HG03457 (cell line): ENCODE results near the gene MLST8.
"Not testable (repeated sequence)": the region's sequence is repeated elsewhere in the genome, so short reads cannot be mapped to it uniquely, and the experiment has no call there.

Experiments
- ATAC-seq: cut with Tn5 transposase; IDR thresholded peaks from one replicate; pipeline ENCODE4 v1.9.1; 2021; ENCODE audit warnings: moderate number of reproducible peaks; ENCODE audit not compliant: unreplicated experiment

MLST8 gene

GRCh38 chr16:2229091-2229490 lies 23.8 kb downstream of the MLST8 start:
- ATAC-seq: no peak

- ATAC-seq: no peak
These were observed 24.5 kb downstream of the MLST8 start for GRCh38 chr16:2229632-2230250.

DNA sequence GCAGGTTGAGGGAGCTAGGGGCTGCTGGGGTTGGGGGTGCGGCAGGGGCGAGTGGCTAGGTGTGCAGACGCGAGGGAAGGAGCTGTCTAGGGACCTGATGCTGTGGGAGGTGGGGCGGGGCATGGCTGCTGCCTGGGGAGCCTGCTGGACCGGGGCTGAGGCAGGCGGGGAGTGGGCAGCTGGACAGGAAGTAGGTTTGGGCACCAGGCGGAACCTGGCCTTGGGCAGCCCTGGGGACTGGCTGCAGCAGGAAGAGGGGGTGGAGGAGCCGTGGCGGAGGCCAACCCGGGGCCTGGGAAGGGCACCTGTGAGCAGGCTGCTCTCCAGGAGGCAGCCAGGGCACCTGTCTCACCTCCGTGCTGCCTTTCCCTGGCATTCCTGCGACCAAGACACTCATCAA lies 25.1 kb downstream of the MLST8 start:
- no peak for ATAC-seq

DNA sequence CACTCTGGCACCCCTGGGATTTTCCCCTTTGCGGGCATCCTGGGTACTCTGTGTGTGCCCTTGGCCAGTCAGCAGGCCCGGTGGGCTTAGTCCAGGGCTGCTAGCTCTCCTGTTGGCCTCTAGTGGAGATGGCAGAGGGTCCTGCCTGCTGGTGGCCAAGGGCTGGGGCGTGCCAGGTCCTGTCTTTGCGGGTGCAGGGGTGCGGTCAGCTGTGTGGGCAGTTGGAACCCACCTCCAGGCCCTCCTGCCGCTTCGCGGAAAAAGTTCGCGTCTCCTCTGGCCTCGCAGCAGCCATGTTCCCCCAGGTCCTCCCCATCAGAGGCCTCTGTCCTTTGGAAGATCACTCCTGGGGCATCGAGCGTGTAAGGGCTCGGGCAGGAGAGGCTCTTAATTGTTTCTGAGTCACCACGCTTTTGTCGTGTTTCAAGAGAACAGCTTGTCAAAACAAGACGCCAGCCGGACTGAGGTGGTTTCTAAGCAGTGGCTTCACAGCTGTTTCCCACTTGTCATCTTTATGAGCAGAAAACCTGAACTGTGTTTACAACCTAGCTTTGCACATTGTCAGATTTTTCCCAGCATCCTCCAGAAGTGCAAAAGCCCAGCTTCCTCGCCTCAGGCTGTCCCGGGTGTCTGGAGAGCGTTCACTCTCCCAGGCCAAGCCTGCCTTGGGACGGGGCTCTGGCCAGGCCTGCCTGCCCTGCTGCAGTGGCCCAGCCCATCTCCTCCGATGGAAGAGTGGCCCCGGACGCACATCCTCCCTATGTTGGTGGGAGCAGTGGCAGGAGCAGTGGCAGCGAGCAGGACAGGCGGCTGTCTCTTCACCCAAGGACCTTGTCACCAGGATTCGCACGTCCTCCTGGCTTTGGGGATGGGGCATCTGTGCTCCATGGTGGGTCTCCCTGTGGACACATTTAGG lies 26.0 kb downstream of the MLST8 start:
- ATAC-seq: no peak

GRCh38 chr16:2232094-2232990 lies 27.1 kb downstream of the MLST8 start:
- no peak for ATAC-seq

GRCh38 chr16:2233046-2233775 lies 28.0 kb downstream of the MLST8 start:
- ATAC-seq: no peak

- no peak for ATAC-seq
These were observed 28.9 kb downstream of the MLST8 start for GRCh38 chr16:2233872-2234812.

- no peak for ATAC-seq
These were observed 29.5 kb downstream of the MLST8 start for GRCh38 chr16:2234813-2235170.

- ATAC-seq: no peak
These were observed 30.0 kb downstream of the MLST8 start for GRCh38 chr16:2235234-2235651.

DNA sequence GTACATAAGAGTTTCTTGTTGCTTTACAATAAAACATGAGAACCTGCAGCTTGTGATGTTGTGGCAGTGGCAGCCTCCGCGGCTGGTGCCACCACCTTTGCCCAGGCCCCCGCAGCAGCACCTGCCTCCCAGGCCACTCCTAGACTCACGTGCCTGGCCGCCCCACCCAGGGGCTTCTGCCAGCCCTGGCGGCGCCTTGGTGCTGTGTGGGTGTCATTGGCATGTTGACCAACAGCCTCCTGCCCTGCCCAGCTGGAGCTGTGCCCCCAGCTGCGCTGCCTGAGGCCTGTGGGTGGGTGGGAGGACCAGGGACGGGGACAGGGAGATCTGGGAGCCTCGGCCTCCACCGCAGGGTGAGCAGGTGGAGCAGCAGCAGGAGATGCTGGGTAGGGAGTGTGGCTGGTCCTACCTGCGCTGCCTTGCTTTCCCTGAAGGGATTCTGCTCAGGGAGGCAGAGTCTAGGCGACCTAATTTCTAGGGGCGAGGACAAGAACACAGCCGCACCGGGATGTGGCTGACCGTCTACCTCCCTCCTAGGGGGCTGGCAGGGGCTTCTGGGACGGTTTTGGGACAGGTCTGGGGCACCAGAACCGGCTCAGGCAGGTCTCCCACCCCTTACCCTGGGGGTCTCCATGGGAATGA lies 30.6 kb downstream of the MLST8 start:
- ATAC-seq: no peak

GRCh38 chr16:2236337-2237101 lies 31.3 kb downstream of the MLST8 start, which contains the start of gene DNASE1L2:
Gene DNASE1L2 (plus strand): TSS chr16:2236444. CDS start chr16:2236817, 373 bp downstream.
- no peak for ATAC-seq

DNA sequence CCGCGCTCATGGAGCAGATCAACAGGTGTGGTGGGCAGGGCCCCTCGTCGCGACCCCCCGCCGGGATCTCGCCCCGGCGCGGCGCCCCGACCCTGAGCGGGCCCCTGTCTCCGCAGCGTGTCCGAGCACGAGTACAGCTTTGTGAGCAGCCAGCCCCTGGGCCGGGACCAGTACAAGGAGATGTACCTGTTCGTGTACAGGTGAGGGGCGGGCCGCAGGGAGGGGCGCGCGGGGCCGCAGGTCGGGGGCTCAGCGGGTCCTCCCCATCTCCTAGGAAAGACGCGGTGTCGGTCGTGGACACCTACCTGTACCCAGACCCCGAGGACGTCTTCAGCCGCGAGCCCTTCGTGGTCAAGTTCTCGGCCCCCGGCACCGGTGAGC lies 31.8 kb downstream of the MLST8 start:
- ATAC-seq: no peak

- no peak for ATAC-seq
These were observed 32.4 kb downstream of the MLST8 start for GRCh38 chr16:2237493-2238149.

DNA sequence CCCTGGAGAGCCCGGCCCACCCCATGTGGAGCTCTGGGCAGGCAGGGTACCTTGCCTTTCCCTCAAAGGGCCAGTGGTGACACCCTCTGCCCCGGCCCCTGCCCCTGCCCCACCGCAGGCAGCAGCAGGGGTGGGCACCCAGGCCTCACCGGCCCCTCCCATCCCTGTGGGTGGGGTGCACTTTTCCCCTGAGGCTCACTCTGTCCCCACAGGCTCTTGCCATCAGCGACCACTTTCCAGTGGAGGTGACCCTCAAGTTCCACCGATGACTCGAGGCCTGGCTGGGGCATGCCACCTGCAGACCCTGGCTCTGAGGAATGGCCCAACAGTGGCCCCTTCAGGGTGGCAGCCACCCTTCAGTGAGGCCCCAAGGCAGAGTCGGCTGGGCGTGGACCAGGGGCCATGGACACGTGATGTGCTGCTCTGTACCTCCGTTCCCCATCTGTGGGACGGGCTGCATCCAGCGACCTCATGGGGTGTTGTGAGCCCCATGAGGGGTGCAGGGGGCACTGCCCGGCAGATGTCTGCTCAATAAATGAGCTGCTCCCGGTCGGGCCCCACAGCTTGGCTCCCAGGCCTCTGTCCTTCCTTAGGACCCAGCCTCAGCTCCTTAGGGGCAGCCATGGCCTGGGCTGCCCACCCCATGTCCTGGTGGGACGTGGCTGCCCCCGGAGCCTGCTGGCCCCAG lies 33.0 kb downstream of the MLST8 start:
- ATAC-seq: no peak

GRCh38 chr16:2238838-2239675 lies 33.8 kb downstream of the MLST8 start:
- ATAC-seq: no peak

DNA sequence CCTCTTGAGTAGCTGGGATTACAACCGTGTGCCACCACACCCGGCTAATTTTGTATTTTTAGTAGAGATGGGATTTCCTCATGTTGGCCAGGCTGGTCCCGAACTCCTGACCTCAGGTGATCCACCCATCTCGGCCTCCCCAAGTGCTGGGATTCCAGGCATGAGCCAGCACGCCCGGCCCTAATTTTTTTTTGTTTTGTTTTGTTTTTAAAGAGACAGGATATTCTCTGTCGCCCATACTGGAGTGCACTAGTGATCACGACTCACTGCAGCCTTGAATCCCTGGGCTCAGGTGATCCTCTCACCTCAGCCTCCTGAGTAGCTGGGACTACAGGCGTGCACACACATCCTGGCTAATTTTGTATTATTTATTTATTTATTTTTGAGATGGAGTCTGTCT lies 35.1 kb downstream of the MLST8 start:
- not testable (repeated sequence) for ATAC-seq
